Measurements from ENCODE around the gene ACOT7.

DNA sequence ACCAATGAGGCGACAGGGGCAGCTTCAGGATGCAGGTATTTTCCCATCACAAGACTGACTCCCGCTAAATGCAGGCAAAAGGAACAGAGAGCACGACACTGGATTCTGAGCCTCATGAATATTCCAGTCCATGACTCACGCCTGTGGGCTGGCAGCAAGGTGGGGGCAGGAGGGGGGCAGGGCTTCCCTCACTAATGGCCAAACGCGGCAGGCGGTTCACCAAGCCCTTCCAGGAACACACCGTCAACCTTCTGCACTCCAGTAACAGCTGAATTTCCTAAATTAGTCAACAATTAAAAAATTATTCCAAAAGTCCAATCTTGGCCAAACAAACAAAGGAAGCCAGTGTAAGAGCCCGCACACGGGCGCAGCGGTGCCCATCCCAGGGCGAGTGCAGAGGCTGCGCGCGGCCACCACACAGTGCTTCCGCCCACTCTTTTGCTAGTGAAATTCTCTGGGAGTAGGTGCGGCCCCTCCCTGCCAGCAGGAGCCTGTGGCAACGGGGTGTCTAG lies 120.1 kb downstream of the ACOT7 start:
- TF ChIP-seq RAD21 (IDR thresholded peaks at IDR 0.05; ENCODE audit: low read depth) (no peak), YY1 (IDR thresholded peaks at IDR 0.05; ENCODE audit: low read depth) (no peak), TCF12 (IDR thresholded peaks at IDR 0.05; ENCODE audit: low read depth) (no peak), EGR1 (IDR thresholded peaks at IDR 0.05) (no peak), CREB1 (IDR thresholded peaks at IDR 0.05; ENCODE audit: low read depth) (no peak), EP300 (IDR thresholded peaks at IDR 0.05; ENCODE audit: borderline replicate concordance) (no peak), TAF1 (IDR thresholded peaks at IDR 0.05; ENCODE audit: low read depth) (no peak), CEBPB (IDR thresholded peaks at IDR 0.05) (no peak), NFIC (IDR thresholded peaks at IDR 0.05) (no peak), FOXM1 (IDR thresholded peaks at IDR 0.05; ENCODE audit: borderline replicate concordance, low read depth) (no peak), TEAD4 (IDR thresholded peaks at IDR 0.05) (no peak)
- TF ChIP-seq, protein P1, sequence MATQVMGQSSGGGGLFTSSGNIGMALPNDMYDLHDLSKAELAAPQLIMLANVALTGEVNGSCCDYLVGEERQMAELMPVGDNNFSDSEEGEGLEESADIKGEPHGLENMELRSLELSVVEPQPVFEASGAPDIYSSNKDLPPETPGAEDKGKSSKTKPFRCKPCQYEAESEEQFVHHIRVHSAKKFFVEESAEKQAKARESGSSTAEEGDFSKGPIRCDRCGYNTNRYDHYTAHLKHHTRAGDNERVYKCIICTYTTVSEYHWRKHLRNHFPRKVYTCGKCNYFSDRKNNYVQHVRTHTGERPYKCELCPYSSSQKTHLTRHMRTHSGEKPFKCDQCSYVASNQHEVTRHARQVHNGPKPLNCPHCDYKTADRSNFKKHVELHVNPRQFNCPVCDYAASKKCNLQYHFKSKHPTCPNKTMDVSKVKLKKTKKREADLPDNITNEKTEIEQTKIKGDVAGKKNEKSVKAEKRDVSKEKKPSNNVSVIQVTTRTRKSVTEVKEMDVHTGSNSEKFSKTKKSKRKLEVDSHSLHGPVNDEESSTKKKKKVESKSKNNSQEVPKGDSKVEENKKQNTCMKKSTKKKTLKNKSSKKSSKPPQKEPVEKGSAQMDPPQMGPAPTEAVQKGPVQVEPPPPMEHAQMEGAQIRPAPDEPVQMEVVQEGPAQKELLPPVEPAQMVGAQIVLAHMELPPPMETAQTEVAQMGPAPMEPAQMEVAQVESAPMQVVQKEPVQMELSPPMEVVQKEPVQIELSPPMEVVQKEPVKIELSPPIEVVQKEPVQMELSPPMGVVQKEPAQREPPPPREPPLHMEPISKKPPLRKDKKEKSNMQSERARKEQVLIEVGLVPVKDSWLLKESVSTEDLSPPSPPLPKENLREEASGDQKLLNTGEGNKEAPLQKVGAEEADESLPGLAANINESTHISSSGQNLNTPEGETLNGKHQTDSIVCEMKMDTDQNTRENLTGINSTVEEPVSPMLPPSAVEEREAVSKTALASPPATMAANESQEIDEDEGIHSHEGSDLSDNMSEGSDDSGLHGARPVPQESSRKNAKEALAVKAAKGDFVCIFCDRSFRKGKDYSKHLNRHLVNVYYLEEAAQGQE (IDR thresholded peaks at IDR 0.05; ENCODE audit: low read depth), result no peak
- TF ChIP-seq, protein P2, sequence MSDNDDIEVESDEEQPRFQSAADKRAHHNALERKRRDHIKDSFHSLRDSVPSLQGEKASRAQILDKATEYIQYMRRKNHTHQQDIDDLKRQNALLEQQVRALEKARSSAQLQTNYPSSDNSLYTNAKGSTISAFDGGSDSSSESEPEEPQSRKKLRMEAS (IDR thresholded peaks at IDR 0.05), result no peak
- TF ChIP-seq, protein P3, sequence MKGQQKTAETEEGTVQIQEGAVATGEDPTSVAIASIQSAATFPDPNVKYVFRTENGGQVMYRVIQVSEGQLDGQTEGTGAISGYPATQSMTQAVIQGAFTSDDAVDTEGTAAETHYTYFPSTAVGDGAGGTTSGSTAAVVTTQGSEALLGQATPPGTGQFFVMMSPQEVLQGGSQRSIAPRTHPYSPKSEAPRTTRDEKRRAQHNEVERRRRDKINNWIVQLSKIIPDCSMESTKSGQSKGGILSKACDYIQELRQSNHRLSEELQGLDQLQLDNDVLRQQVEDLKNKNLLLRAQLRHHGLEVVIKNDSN (IDR thresholded peaks at IDR 0.05), result no peak
